Measurements from ENCODE around the gene SMARCA4.
A peak's percentile ranks its signal among the peaks of the same experiment; 100 is the strongest.
"Not testable (repeated sequence)": the region's sequence is repeated elsewhere in the genome, so short reads cannot be mapped to it uniquely, and the experiment has no call there.

SMARCA4 gene

GRCh38 chr19:10935371-10936059 is 25.3 kb upstream of the SMARCA4 start:
- H3K4me3 ChIP-seq (ENCODE audit: control insufficient read depth, low read depth, low read length), result no peak overlapping the region
- no peak for TF ChIP-seq CTCF (conservative IDR thresholded peaks at IDR 0.05; ENCODE audit: control insufficient read depth, insufficient read depth, low read depth, low read length)
- no peak for DNase-seq (ENCODE audit: low read depth)

- peak; percentile 83 for DNase-seq (ENCODE audit: low read depth)
- no peak overlapping the region for H3K4me3 ChIP-seq (ENCODE audit: control insufficient read depth, low read depth, low read length)
- peak; percentile 67 for TF ChIP-seq CTCF (conservative IDR thresholded peaks at IDR 0.05; ENCODE audit: control insufficient read depth, insufficient read depth, low read depth, low read length)
These were observed 24.2 kb upstream of the SMARCA4 start for GRCh38 chr19:10936661-10937084.

GRCh38 chr19:10941649-10942048 is 19.2 kb upstream of the SMARCA4 start:
- H3K4me3 ChIP-seq (ENCODE audit: control insufficient read depth, low read depth, low read length); DNase-seq (ENCODE audit: low read depth): not testable (repeated sequence)

GRCh38 chr19:10943412-10943811 is 17.4 kb upstream of the SMARCA4 start:
- H3K4me3 ChIP-seq (ENCODE audit: control insufficient read depth, low read depth, low read length); DNase-seq (ENCODE audit: low read depth): not testable (repeated sequence)

- no peak for TF ChIP-seq CTCF (conservative IDR thresholded peaks at IDR 0.05; ENCODE audit: control insufficient read depth, insufficient read depth, low read depth, low read length)
- no peak overlapping the region for H3K4me3 ChIP-seq (ENCODE audit: control insufficient read depth, low read depth, low read length)
- DNase-seq (ENCODE audit: low read depth), result no peak
These were observed 15.6 kb upstream of the SMARCA4 start for GRCh38 chr19:10945264-10945663.

GRCh38 chr19:10946958-10947657 is 13.7 kb upstream of the SMARCA4 start:
- TF ChIP-seq CTCF (conservative IDR thresholded peaks at IDR 0.05; ENCODE audit: control insufficient read depth, insufficient read depth, low read depth, low read length), result no peak
- no peak for DNase-seq (ENCODE audit: low read depth)
- no peak overlapping the region for H3K4me3 ChIP-seq (ENCODE audit: control insufficient read depth, low read depth, low read length)

- DNase-seq (ENCODE audit: low read depth), result no peak
- no peak for TF ChIP-seq CTCF (conservative IDR thresholded peaks at IDR 0.05; ENCODE audit: control insufficient read depth, insufficient read depth, low read depth, low read length)
- H3K4me3 ChIP-seq (ENCODE audit: control insufficient read depth, low read depth, low read length), result no peak overlapping the region
These were observed 8.0 kb upstream of the SMARCA4 start for GRCh38 chr19:10952809-10953208.

- DNase-seq (ENCODE audit: low read depth); H3K4me3 ChIP-seq (ENCODE audit: control insufficient read depth, low read depth, low read length): not testable (repeated sequence)
These were observed 1.4 kb upstream of the SMARCA4 start for GRCh38 chr19:10959277-10959968.
